Astrocyte (in vitro differentiated cells and primary cell): ENCODE data around the gene AMPH. TPM values are rescaled to one million over a fixed set of nuclear protein-coding genes. Genes with fewer than 3 reads are reported as not detected.

Experiments
- DNase-seq: peaks from one replicate; pipeline ENCODE4 v3.0.0-alpha.2; 2010; ENCODE audit warnings: low read depth
- FAIRE-seq: peaks from 2 replicates; lab custom pipeline; 2011; peaks lifted over from hg19 to GRCh38; lab: Jason Lieb, UNC
- H2AFZ ChIP-seq: 2 replicates; pipeline ENCODE4 v1.6.0; 2012; ENCODE audit warnings: low read depth, low read length, inconsistent platforms
- H3K27ac ChIP-seq: 2 replicates; pipeline ENCODE4 v1.5.1; 2011; ENCODE audit warnings: low read depth, low read length, inconsistent platforms
- H3K27me3 ChIP-seq: 2 replicates; pipeline ENCODE4 v1.6.0; 2011; ENCODE audit warnings: low read length, inconsistent platforms; ENCODE audit not compliant: insufficient read depth
- H3K36me3 ChIP-seq: 2 replicates; pipeline ENCODE4 v1.5.1; 2011; ENCODE audit warnings: low read length, inconsistent platforms; ENCODE audit not compliant: insufficient read depth
- H3K4me1 ChIP-seq: 2 replicates; pipeline ENCODE4 v1.5.1; 2011; ENCODE audit warnings: low read length, inconsistent platforms; ENCODE audit not compliant: insufficient read depth
- H3K4me2 ChIP-seq: 2 replicates; pipeline ENCODE4 v1.6.0; 2012; ENCODE audit warnings: low read length, inconsistent platforms
- H3K4me3 ChIP-seq: 2 replicates; pipeline ENCODE4 v1.5.1; 2011; ENCODE audit warnings: low read depth, mild to moderate bottlenecking, low read length, inconsistent platforms; ENCODE audit not compliant: insufficient read depth
- H3K79me2 ChIP-seq: 2 replicates; pipeline ENCODE4 v1.6.0; 2012; ENCODE audit warnings: mild to moderate bottlenecking, low read length, inconsistent platforms; ENCODE audit not compliant: insufficient read depth
- H3K9ac ChIP-seq: 2 replicates; pipeline ENCODE4 v1.6.0; 2012; ENCODE audit warnings: mild to moderate bottlenecking, low read length, inconsistent platforms
- H3K9me3 ChIP-seq: 2 replicates; pipeline ENCODE4 v1.5.1; 2012; ENCODE audit warnings: low read depth, mild to moderate bottlenecking, low read length, inconsistent platforms; ENCODE audit not compliant: insufficient read depth
- H4K20me1 ChIP-seq: 2 replicates; pipeline ENCODE4 v1.6.0; 2012; ENCODE audit warnings: low read length, inconsistent platforms; ENCODE audit not compliant: insufficient read depth
- H3K27ac Mint-ChIP-seq: one replicate; pipeline ENCODE4 v1.8.0; 2021; ENCODE audit warnings: mild to moderate bottlenecking, mixed read lengths; ENCODE audit not compliant: unreplicated experiment
- H3K27me3 Mint-ChIP-seq: one replicate; pipeline ENCODE4 v1.8.0; 2021; ENCODE audit warnings: low read depth, mixed read lengths; ENCODE audit not compliant: unreplicated experiment
- H3K36me3 Mint-ChIP-seq: one replicate; pipeline ENCODE4 v1.8.0; 2021; ENCODE audit warnings: low read depth, mixed read lengths; ENCODE audit not compliant: unreplicated experiment
- H3K4me1 Mint-ChIP-seq: one replicate; pipeline ENCODE4 v1.8.0; 2021; ENCODE audit warnings: low read depth, mixed read lengths; ENCODE audit not compliant: unreplicated experiment
- H3K4me3 Mint-ChIP-seq: one replicate; pipeline ENCODE4 v1.8.0; 2021; ENCODE audit warnings: mild to moderate bottlenecking, moderate library complexity, mixed read lengths; ENCODE audit not compliant: unreplicated experiment
- H3K9me3 Mint-ChIP-seq: one replicate; pipeline ENCODE4 v1.8.0; 2021; ENCODE audit warnings: mild to moderate bottlenecking, mixed read lengths; ENCODE audit not compliant: unreplicated experiment
- CTCF ChIP-seq: IDR thresholded peaks from 2 replicates; pipeline ENCODE4 v1.5.1; 2011; ENCODE audit warnings: low read depth, mild to moderate bottlenecking, inconsistent platforms, low read length, moderate library complexity; ENCODE audit not compliant: insufficient read depth
- EZH2 ChIP-seq: IDR thresholded peaks from 2 replicates; pipeline ENCODE4 v1.6.1; 2012; ENCODE audit warnings: mild to moderate bottlenecking, low read length, inconsistent platforms; ENCODE audit not compliant: insufficient read depth
- total RNA-seq: library from RNA; stranded (reverse); gene quantifications from 2 replicates; pipeline ENCODE4 v1.2.1, GENCODE V29; 2021

The AMPH gene
- total RNA-seq, 1 donor from 2014 or later = 2.9 TPM

GRCh38 chr7:38512704-38513103 is 118.5 kb downstream of the AMPH start:
- Histone ChIP-seq H3K27ac (no peak overlapping the region), H3K9me3 (peaks cover 3% of the 10 kb centered on the region), H3K36me3 (no peaks in the 10 kb centered on the region), H3K79me2 (no peaks in the 10 kb centered on the region), H2AFZ (no peak overlapping the region), H3K4me3 (no peak overlapping the region), H3K4me2 (no peak overlapping the region), H3K27me3 (no peaks in the 10 kb centered on the region), H4K20me1 (no peaks in the 10 kb centered on the region), H3K9ac (no peak overlapping the region), H3K4me1 (no peaks in the 10 kb centered on the region)
- Mint-ChIP-seq H3K9me3 (peaks cover 7% of the 10 kb centered on the region), H3K4me1 (peaks cover 8% of the 10 kb centered on the region), H3K4me3 (no peak overlapping the region), H3K27me3 (peaks cover 2% of the 10 kb centered on the region), H3K36me3 (peaks cover 2% of the 10 kb centered on the region), H3K27ac (no peak overlapping the region)
- DNase-seq = no peak
- TF ChIP-seq CTCF (no peak), EZH2 (no peak)
- no peak for FAIRE-seq

- Histone ChIP-seq H4K20me1 (no peaks in the 10 kb centered on the region), H2AFZ (no peak overlapping the region), H3K79me2 (no peaks in the 10 kb centered on the region), H3K36me3 (no peaks in the 10 kb centered on the region), H3K9ac (no peak overlapping the region), H3K4me1 (no peaks in the 10 kb centered on the region), H3K4me2 (no peak overlapping the region), H3K4me3 (no peak overlapping the region), H3K27me3 (no peaks in the 10 kb centered on the region), H3K27ac (no peak overlapping the region), H3K9me3 (peaks cover 3% of the 10 kb centered on the region)
- peaks cover 8% of the 10 kb centered on the region for H3K4me1 Mint-ChIP-seq
- DNase-seq (no peak), FAIRE-seq (no peak)
- peaks cover 2% of the 10 kb centered on the region for H3K36me3 Mint-ChIP-seq
- no peak overlapping the region for H3K27ac Mint-ChIP-seq
- H3K4me3 Mint-ChIP-seq = no peak overlapping the region
- peaks cover 7% of the 10 kb centered on the region for H3K9me3 Mint-ChIP-seq
- TF ChIP-seq CTCF = no peak
- no peak for TF ChIP-seq EZH2
- peaks cover 2% of the 10 kb centered on the region for H3K27me3 Mint-ChIP-seq
Observed at GRCh38 chr7:38512291-38512690, 118.9 kb downstream of the AMPH start.

GRCh38 chr7:38507384-38507783 is 123.8 kb downstream of the AMPH start:
- no peak overlapping the region for H3K4me2 ChIP-seq

More at GRCh38 chr7:38507384-38507783, 123.8 kb downstream of the AMPH start:
- peaks cover 7% of the 10 kb centered on the region for H3K4me1 Mint-ChIP-seq
- Histone ChIP-seq H2AFZ (no peak overlapping the region), H3K79me2 (no peaks in the 10 kb centered on the region), H3K9me3 (no peaks in the 10 kb centered on the region), H4K20me1 (no peaks in the 10 kb centered on the region), H3K27ac (no peak overlapping the region), H3K4me3 (no peak overlapping the region), H3K27me3 (no peaks in the 10 kb centered on the region), H3K9ac (no peak overlapping the region), H3K36me3 (no peaks in the 10 kb centered on the region), H3K4me1 (no peaks in the 10 kb centered on the region)
- H3K27me3 Mint-ChIP-seq = peaks cover 2% of the 10 kb centered on the region
- no peak for TF ChIP-seq EZH2
- TF ChIP-seq CTCF = no peak
- no peak for DNase-seq
- no peaks in the 10 kb centered on the region for H3K36me3 Mint-ChIP-seq
- no peak overlapping the region for H3K4me3 Mint-ChIP-seq
- H3K9me3 Mint-ChIP-seq = no peaks in the 10 kb centered on the region
- no peak for FAIRE-seq
- H3K27ac Mint-ChIP-seq = no peak overlapping the region
